ENCODE results near the gene PDX1. TPM values are rescaled to one million over a fixed set of nuclear protein-coding genes. Genes with fewer than 3 reads are reported as not detected.
"Not testable (repeated sequence)": the region's sequence is repeated elsewhere in the genome, so short reads cannot be mapped to it uniquely, and the experiment has no call there.

PDX1 gene
- total and polyA plus RNA-seq, 5 donors: not detected

DNA sequence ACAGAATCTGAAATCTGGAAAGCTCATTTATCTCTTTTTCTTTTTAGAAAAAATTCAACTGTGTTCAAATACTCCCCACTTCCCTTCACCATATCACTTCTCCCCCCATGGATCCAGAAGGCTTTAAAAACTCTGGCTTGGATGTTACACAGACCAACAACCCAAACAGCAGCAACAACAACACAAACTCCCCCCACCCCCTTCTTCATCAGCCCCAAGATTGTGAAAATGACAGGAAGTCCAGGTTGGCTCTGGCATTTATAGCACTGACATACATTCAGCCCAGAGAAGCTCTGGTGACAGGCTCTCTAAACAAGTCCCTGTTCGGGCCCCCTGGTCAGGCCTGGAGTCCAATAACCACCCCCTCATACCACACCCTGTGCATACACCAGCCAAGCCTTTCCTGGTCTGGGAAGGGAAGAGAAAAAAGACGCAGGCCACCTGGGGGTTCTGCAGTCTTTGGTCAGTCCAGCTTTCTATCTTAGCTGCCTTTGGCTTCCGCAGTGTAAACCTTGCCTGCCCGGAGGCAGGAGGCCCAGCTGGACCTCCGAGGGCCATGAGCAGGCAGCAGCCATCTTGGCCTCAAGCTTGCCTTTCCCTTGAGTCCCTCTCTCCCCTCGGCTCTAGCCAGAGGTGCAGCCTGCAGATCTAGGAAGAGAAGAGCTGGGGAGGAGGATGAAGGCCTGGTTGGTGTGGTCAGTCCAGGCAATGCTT, 42.5 kb downstream of the PDX1 start:
- intact Hi-C loops (cut with DNase I): no loop called here
- H3K4me3 ChIP-seq (ENCODE audit: low read length): no peak overlapping the region
- WGBS: 48% methylated on average over 6 of the region's 6 CpGs
- no peak for ATAC-seq
- H3K27me3 ChIP-seq (ENCODE audit: control insufficient read depth, insufficient read depth): no peaks in the 10 kb centered on the region
- DNase-seq: no peak
- no peak overlapping the region for H3K27ac ChIP-seq (ENCODE audit: low read length)
- H3K4me1 ChIP-seq (ENCODE audit: control insufficient read depth, insufficient read depth, low read length): no peaks in the 10 kb centered on the region
- H3K9me3 ChIP-seq (ENCODE audit: control insufficient read depth, low read length): no peaks in the 10 kb centered on the region

DNA sequence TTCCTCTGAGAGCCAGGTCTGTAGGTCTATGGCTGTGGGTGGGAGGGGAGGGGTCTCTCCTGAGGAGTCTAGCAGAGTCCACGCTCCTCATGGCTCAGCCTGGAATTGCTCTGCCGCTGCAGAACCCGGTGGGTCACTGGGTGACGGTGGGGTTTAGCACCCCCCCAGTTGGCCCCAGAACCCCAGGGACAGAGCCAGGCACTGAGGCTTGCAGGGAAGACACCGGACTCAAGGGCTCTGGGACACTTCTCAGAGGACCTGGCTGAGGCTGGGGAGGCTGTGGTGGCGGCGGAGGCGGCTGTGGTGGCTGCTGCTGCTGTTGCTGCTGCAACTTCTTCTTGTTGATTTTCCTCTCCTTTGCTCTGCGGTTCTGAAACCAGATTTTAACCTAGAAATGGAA, 43.2 kb downstream of the PDX1 start:
- no peak for ATAC-seq
- intact Hi-C loops (cut with DNase I): no loop called here

DNA sequence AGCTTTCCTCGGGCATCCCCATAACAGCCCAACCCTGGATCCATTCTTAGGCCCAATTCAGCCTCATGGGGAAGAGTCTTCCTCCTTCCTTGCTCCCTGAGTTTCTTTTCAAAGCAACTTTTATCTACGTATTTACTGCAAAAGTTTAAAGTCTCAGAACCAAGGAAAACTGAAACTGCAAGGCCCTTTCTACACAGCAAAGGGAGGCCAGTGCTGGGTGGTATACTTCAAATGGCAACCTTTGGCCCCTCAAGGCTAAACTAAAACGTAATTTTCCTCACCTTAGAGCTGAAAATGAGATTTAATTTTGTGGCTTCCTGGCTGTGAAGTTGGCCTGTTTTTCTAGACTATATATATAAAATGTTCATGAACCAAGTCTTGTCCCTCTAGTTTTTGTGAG, 43.7 kb downstream of the PDX1 start:
- Histone ChIP-seq H3K9me3 (ENCODE audit: control insufficient read depth, low read length) (no peaks in the 10 kb centered on the region), H3K4me3 (ENCODE audit: low read length) (no peak overlapping the region), H3K27me3 (ENCODE audit: control insufficient read depth, insufficient read depth) (no peaks in the 10 kb centered on the region), H3K4me1 (ENCODE audit: control insufficient read depth, insufficient read depth, low read length) (peaks cover 2% of the 10 kb centered on the region), H3K27ac (ENCODE audit: low read length) (no peak overlapping the region)
- ATAC-seq (no peak), DNase-seq (no peak)
- intact Hi-C loops (cut with DNase I): no loop called here
- 69% methylated on average over 3 of the region's 3 CpGs for WGBS

More for the DNA sequence above, 43.2 kb downstream of the PDX1 start:
- Histone ChIP-seq H3K27me3 (ENCODE audit: control insufficient read depth, insufficient read depth) (no peaks in the 10 kb centered on the region), H3K9me3 (ENCODE audit: control insufficient read depth, low read length) (no peaks in the 10 kb centered on the region), H3K4me1 (ENCODE audit: control insufficient read depth, insufficient read depth, low read length) (no peaks in the 10 kb centered on the region), H3K27ac (ENCODE audit: low read length) (no peak overlapping the region), H3K4me3 (ENCODE audit: low read length) (no peak overlapping the region)
- 59% methylated on average over 9 of the region's 9 CpGs for WGBS
- DNase-seq: no peak

DNA sequence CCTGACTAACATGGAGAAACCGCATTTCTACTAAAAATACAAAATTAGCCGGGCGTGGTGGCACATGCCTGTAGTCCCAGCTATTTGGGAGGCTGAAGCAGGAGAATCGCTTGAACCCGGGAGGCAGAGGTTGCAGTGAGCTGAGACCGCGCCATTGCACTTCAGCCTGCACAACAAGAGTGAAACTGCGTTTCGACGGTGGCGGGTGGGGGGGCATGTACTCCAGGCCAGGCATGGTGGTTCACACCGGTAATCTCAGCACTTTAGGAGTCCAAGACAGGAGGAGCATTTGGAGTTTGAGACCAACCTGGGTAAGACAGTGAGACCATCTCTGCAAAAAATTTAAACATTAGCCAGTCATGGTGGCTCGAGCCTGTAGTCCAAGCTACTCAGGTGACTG, 44.4 kb downstream of the PDX1 start:
- 45% methylated on average over 13 of the region's 13 CpGs for WGBS
- H3K4me1 ChIP-seq (ENCODE audit: control insufficient read depth, insufficient read depth, low read length); ATAC-seq; DNase-seq; H3K4me3 ChIP-seq (ENCODE audit: low read length); H3K27ac ChIP-seq (ENCODE audit: low read length); intact Hi-C loops (cut with DNase I); H3K27me3 ChIP-seq (ENCODE audit: control insufficient read depth, insufficient read depth); H3K9me3 ChIP-seq (ENCODE audit: control insufficient read depth, low read length): not testable (repeated sequence)

DNA sequence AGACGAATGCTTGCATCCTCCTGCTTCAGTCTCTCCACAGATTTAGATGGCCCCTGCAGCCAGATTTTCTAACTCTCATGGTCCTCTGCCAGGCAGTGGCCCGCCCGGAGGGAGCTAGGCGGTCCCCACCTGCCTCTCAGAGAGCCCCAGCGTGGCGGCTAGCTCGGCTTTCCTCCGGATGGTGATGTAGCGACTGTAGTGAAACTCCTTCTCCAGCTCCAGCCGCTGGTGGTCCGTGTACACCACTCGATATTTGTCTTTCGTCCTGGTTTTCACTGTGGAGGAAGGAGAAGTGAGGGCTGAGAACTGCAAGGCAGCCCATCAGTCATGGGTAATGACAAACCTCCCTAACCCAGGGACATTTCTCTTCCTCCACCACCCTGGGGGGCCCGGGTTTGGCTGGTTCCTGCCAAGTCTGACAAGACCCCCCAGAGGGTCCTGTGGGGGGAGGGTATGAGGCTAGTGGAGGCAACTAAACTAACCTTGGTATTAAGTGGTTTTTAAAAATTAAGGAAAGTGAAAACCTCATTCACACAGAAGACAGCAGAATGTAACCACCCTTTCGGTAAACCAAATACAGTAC, 45.0 kb downstream of the PDX1 start:
- DNase-seq: no peak
- Histone ChIP-seq H3K4me3 (ENCODE audit: low read length) (no peak overlapping the region), H3K27me3 (ENCODE audit: control insufficient read depth, insufficient read depth) (no peaks in the 10 kb centered on the region), H3K9me3 (ENCODE audit: control insufficient read depth, low read length) (no peaks in the 10 kb centered on the region), H3K27ac (ENCODE audit: low read length) (no peak overlapping the region), H3K4me1 (ENCODE audit: control insufficient read depth, insufficient read depth, low read length) (peaks cover 4% of the 10 kb centered on the region)
- no peak for ATAC-seq
- WGBS: 13% methylated on average over 15 of the region's 15 CpGs
- intact Hi-C loops (cut with DNase I): no loop called here

DNA sequence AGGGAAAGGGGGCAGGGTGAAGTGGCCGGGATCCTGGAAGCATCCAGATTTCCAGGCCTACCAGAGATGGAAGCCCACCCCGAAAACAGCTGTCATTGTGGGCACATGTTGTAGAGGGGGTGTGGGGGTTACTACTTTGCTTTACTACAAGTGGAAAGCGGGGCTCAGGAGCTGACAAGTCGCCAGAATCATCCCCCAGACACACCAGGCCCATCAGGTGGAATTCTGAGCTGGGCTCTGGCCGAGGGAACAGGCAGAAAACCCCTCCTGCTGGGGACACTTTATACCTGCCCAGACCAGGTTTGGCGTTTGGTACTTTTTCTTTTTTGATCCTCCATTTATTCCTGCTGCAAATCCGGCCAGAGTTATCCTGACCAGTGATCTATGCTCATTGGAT, 45.5 kb downstream of the PDX1 start:
- peaks cover 4% of the 10 kb centered on the region for H3K4me1 ChIP-seq (ENCODE audit: control insufficient read depth, insufficient read depth, low read length)

DNA sequence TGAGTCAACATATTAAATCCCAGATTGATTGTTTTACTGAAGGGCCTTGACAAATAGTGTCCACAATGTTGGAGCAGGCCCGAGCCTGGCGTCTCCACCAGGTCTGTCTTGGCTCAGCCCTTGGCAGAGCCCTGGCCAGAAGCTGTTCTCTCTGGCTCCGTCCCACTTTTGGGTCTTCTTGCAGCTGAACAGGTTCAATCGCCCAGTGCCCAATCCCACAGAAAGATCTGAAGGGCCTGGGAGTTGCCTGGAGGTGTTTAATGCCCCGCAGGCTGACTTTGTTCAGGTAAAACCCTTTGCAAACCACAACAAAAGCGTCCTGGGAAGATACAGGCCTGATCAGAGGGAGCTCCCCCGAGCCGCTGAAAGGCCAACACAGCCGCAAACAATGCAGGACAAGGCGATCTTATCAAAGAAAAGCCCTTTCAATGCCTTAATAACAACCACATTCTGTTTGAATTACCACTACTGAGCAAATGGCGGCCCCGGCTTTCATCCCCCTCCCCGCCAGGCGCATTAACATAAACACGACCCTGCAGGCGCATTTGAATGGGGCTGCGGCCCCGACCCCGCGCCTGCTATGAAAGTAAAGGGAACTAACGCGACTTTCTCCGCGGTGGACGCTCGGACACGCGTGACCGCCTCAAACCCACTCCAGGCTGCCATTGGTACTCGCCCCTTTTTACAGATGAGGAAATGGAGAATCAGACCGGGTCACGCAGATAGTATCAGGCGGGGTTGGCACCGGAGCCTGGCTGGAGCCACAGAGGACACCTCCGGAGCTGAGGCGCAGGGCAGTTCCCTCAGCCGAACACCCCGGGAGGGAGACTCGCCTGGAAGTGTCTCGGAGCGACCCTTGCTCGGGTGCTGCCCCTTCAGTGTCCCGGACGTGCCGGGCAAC, 46.2 kb downstream of the PDX1 start:
- no peak for ATAC-seq
- Histone ChIP-seq H3K27ac (ENCODE audit: low read length) (no peak overlapping the region), H3K9me3 (ENCODE audit: control insufficient read depth, low read length) (no peaks in the 10 kb centered on the region), H3K4me3 (ENCODE audit: low read length) (no peak overlapping the region), H3K27me3 (ENCODE audit: control insufficient read depth, insufficient read depth) (no peaks in the 10 kb centered on the region), H3K4me1 (ENCODE audit: control insufficient read depth, insufficient read depth, low read length) (peaks cover 4% of the 10 kb centered on the region)
- intact Hi-C loops (cut with DNase I): no loop called here
- WGBS: 11% methylated on average over 45 of the region's 45 CpGs
- no peak for DNase-seq

More for the DNA sequence above, 45.5 kb downstream of the PDX1 start:
- no peaks in the 10 kb centered on the region for H3K9me3 ChIP-seq (ENCODE audit: control insufficient read depth, low read length)
- no peaks in the 10 kb centered on the region for H3K27me3 ChIP-seq (ENCODE audit: control insufficient read depth, insufficient read depth)
- ATAC-seq (no peak), DNase-seq (no peak)
- H3K4me3 ChIP-seq (ENCODE audit: low read length): no peak overlapping the region
- no peak overlapping the region for H3K27ac ChIP-seq (ENCODE audit: low read length)
- intact Hi-C loops (cut with DNase I): no loop called here
- WGBS: 48% methylated on average over 7 of the region's 7 CpGs

DNA sequence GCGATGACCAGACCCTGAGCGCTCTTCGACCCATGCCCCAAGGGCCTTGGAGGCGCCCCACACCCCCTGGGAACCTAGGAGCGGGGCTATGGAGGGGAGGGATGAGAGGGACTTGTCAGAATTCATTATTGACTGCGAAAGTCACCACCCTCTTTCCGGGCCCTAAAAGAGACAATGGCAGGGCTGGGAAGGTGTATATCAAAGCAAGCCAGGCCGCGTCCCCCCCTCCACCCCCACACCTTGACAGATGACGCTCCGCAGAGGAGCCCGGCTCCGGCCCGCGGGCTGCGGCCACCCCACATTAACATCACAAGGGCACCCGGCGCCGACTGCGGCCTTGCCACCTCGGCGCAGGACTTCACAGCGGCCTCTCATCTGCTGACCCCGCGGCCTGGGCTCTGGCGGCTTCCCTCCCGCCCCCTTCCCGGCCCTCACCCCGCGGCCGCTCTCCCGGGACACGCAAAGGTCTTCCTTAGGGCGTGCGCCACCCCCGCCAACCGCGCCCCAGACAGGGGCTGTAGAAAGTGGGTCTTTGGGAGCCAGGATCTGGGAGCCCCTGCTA, 46.9 kb downstream of the PDX1 start:
- Histone ChIP-seq H3K27me3 (ENCODE audit: control insufficient read depth, insufficient read depth) (no peaks in the 10 kb centered on the region), H3K4me1 (ENCODE audit: control insufficient read depth, insufficient read depth, low read length) (peaks cover 4% of the 10 kb centered on the region), H3K4me3 (ENCODE audit: low read length) (no peak overlapping the region), H3K9me3 (ENCODE audit: control insufficient read depth, low read length) (no peaks in the 10 kb centered on the region), H3K27ac (ENCODE audit: low read length) (no peak overlapping the region)
- 3% methylated on average over 38 of the region's 38 CpGs for WGBS
- peak in 1 of 2 donors; percentile 22 for ATAC-seq
- no peak for DNase-seq
- intact Hi-C loops (cut with DNase I): no loop called here

DNA sequence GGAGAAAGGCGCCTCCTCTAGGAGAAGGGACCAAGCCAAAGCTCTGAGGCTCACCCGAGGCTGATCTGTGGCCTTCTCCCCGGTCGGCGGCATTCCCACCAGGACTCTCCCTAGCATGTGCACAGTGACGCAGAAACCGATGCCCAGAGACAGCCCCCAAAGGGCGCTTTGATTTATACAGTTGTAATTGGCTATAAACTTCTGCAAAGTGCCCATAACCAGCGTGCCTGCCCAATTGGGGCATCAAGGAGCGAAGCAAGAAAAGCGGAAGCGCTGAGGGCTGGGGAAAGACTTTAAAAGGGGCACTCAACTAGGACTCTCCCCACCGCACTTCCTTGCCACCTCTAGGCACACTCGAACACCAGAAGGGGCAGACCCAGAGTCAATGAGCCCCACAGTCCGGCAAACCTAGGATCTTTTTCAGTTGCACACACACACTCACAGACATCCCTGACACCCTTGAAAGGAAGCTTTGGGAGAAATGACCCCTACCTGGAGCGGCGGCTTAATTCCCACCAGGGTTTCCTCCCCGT, 47.5 kb downstream of the PDX1 start:
- DNase-seq (no peak), ATAC-seq (no peak)
- Histone ChIP-seq H3K4me3 (ENCODE audit: low read length) (no peak overlapping the region), H3K4me1 (ENCODE audit: control insufficient read depth, insufficient read depth, low read length) (peaks cover 4% of the 10 kb centered on the region), H3K27me3 (ENCODE audit: control insufficient read depth, insufficient read depth) (no peaks in the 10 kb centered on the region), H3K9me3 (ENCODE audit: control insufficient read depth, low read length) (no peaks in the 10 kb centered on the region), H3K27ac (ENCODE audit: low read length) (no peak overlapping the region)
- WGBS: 4% methylated on average over 18 of the region's 18 CpGs
- intact Hi-C loops (cut with DNase I): no loop called here

DNA sequence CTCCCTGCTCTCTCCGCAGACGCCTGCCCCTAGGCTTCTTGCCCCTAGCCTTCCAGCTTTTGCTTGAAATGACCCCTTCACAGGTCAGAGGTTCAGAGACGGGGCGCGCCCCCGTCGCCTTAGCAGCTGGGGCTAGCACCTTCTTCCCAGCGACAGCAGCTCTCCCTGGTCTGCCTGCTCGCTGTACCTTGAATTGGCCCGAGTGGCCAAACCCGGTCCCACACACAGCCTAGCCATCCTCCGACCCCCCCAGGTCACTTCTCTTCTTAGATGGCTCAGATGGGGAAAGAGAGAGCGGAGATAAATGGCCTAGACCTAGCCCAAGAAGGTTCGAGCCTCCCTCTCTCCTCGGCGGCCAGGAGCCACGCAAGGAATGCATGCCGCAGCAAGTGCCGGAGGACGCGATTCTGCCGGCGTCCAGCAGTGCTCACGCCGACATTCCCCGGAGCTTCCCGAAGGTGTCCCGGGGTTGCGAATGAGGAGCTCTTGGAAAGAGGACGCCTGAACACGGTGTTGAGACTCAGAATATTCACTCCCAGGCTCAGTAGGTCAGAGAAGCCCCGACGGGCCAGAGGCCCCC, 48.0 kb downstream of the PDX1 start:
- H3K9me3 ChIP-seq (ENCODE audit: control insufficient read depth, low read length): no peaks in the 10 kb centered on the region
- WGBS: 3% methylated on average over 33 of the region's 33 CpGs
- DNase-seq (no peak), ATAC-seq (no peak)
- intact Hi-C loops (cut with DNase I): no loop called here
- H3K27ac ChIP-seq (ENCODE audit: low read length): no peak overlapping the region
- H3K4me1 ChIP-seq (ENCODE audit: control insufficient read depth, insufficient read depth, low read length): peaks cover 4% of the 10 kb centered on the region
- no peak overlapping the region for H3K4me3 ChIP-seq (ENCODE audit: low read length)
- no peaks in the 10 kb centered on the region for H3K27me3 ChIP-seq (ENCODE audit: control insufficient read depth, insufficient read depth)
